HUES64 (cell line): ENCODE data around the gene TBC1D16.

ENCODE experiments used
- H3K27ac ChIP-seq: 2 replicates; pipeline ENCODE4 v1.7.0; 2013; ENCODE audit warnings: low read depth, low read length, inconsistent platforms
- H3K27me3 ChIP-seq: 2 replicates; pipeline ENCODE4 v1.6.1; 2013; ENCODE audit warnings: mild to moderate bottlenecking, low read length; ENCODE audit not compliant: insufficient read depth
- H3K36me3 ChIP-seq: 2 replicates; pipeline ENCODE4 v1.6.1; 2013; ENCODE audit warnings: mild to moderate bottlenecking, low read length; ENCODE audit not compliant: insufficient read depth
- H3K4me1 ChIP-seq: 2 replicates; pipeline ENCODE4 v1.6.1; 2013; ENCODE audit warnings: mild to moderate bottlenecking, low read length, moderate library complexity; ENCODE audit not compliant: insufficient read depth
- H3K4me3 ChIP-seq: 2 replicates; pipeline ENCODE4 v1.5.1; 2013; ENCODE audit warnings: mild to moderate bottlenecking, low read length, moderate library complexity
- H3K9ac ChIP-seq: 2 replicates; pipeline ENCODE4 v1.6.1; 2013; ENCODE audit warnings: mild to moderate bottlenecking, low read depth, low read length
- H3K9me3 ChIP-seq: 2 replicates; pipeline ENCODE4 v1.6.1; 2013; ENCODE audit warnings: low read depth, low read length; ENCODE audit not compliant: insufficient read depth
- WGBS: fragments of 150-250, 120-280 bp; methylation state at CpG from one replicate; pipeline ENCODE4 v1.1.7; 2013; ENCODE audit warnings: missing lambda C conversion rate; 5-methylcytosine and 5-hydroxymethylcytosine counted together

TBC1D16 gene

GRCh38 chr17:80033840-80034239 is 1.8 kb downstream of the TBC1D16 start:
- Histone ChIP-seq H3K4me1 (peaks cover 8% of the 10 kb centered on the region; the same call in 1 of the 2 replicates), H3K9me3 (no peaks in the 10 kb centered on the region), H3K9ac (no peak overlapping the region), H3K27me3 (no peaks in the 10 kb centered on the region), H3K4me3 (0 out of 2 replicates have a peak overlapping the region, but pooled peaks have one; percentile 87), H3K27ac (no peak overlapping the region), H3K36me3 (no peaks in the 10 kb centered on the region)
- 86% methylated on average over 3 of the region's 4 CpGs for WGBS

DNA sequence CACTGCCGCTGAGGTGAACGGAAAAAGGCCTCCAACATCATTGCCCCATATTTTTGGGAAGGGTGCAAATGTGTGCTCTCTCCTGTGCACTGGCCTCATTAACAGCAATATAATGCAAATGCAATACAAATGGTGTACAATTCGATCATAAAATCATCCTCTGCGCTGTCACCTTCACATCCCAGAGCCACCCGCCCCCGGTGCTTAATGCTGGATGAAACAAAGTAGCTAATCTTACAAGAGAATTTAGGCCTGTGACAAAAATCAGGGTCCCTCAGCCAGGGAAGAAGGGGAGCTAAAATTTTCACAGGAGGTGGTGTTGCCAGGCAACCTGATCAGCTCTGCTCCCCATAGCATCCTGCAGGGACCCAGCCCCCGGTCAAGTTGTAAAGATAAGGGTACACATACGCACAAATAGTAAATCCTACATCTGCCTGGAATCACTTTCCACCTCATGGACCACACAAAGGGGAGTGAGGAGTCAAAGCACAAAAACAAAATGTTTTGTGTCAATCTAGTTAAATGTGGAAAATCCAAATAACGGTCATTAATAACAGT is 3.0 kb downstream of the TBC1D16 start:
- peaks cover 8% of the 10 kb centered on the region; the same call in 1 of the 2 replicates for H3K4me1 ChIP-seq

GRCh38 chr17:80031691-80032430 is 3.8 kb downstream of the TBC1D16 start:
- Histone ChIP-seq H3K4me3 (no peak overlapping the region), H3K9me3 (no peaks in the 10 kb centered on the region), H3K9ac (no peak overlapping the region), H3K36me3 (no peaks in the 10 kb centered on the region), H3K4me1 (peaks cover 8% of the 10 kb centered on the region; the same call in 1 of the 2 replicates), H3K27me3 (no peaks in the 10 kb centered on the region), H3K27ac (no peak overlapping the region)
- 95% methylated on average over 12 of the region's 12 CpGs for WGBS

More for the DNA sequence above, 3.0 kb downstream of the TBC1D16 start:
- 95% methylated on average over 8 of the region's 9 CpGs for WGBS
- Histone ChIP-seq H3K4me3 (no peak overlapping the region), H3K9ac (no peak overlapping the region), H3K27ac (no peak overlapping the region), H3K27me3 (no peaks in the 10 kb centered on the region), H3K36me3 (no peaks in the 10 kb centered on the region), H3K9me3 (no peaks in the 10 kb centered on the region)

DNA sequence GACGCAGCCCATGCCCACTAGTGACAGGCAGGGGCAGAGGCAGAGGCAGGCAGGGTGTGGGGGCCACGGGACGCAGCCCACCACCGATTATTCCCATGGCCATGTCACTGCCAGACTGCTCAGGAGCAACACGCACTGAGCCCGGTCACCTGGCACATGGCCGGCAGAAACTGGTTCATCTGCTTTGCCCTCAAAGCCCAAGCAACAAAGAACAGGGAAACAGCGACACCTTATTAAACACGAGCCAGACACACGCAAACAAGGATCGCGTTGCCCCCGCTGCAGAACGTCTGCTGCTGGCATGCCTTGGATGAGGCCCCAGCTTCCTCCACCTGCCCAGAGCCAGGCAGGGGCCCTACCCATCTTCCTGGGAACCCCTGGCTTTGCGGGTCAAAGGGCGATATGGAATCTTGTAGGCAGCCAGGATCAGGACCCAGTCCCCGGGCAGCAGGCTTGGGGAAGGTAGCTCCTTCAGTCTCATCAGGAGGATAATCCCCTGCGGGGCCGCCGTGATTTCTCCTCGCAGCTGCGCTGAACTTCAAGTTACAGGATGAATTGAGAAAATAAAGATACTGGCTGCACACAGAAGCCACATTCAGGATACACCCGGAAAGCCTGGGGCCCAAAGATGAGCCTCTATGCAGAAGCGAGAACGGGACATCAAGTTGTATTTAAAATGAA is 4.8 kb downstream of the TBC1D16 start:
- Histone ChIP-seq H3K36me3 (no peaks in the 10 kb centered on the region), H3K9me3 (no peaks in the 10 kb centered on the region), H3K9ac (no peak overlapping the region), H3K4me3 (no peak overlapping the region), H3K27me3 (no peaks in the 10 kb centered on the region), H3K4me1 (peaks cover 8% of the 10 kb centered on the region; the same call in 1 of the 2 replicates), H3K27ac (no peak overlapping the region)
- 93% methylated on average over 25 of the region's 25 CpGs for WGBS

GRCh38 chr17:80029258-80029974 is 6.3 kb downstream of the TBC1D16 start:
- Histone ChIP-seq H3K9ac (no peak overlapping the region), H3K27ac (no peak overlapping the region), H3K9me3 (no peaks in the 10 kb centered on the region), H3K36me3 (no peaks in the 10 kb centered on the region), H3K27me3 (no peaks in the 10 kb centered on the region), H3K4me1 (peaks cover 8% of the 10 kb centered on the region; the same call in 1 of the 2 replicates), H3K4me3 (no peak overlapping the region)
- 83% methylated on average over 9 of the region's 9 CpGs for whole genome bisulfite sequencing

- Histone ChIP-seq H3K36me3 (no peaks in the 10 kb centered on the region), H3K9ac (no peak overlapping the region), H3K27ac (no peak overlapping the region), H3K27me3 (no peaks in the 10 kb centered on the region), H3K4me3 (no peak overlapping the region), H3K4me1 (peaks cover 4% of the 10 kb centered on the region; the same call in 1 of the 2 replicates), H3K9me3 (no peaks in the 10 kb centered on the region)
- 95% methylated on average over 10 of the region's 10 CpGs for WGBS
Observed at GRCh38 chr17:80028030-80028429, 7.6 kb downstream of the TBC1D16 start.

GRCh38 chr17:80027043-80027435 is 8.6 kb downstream of the TBC1D16 start:
- Histone ChIP-seq H3K9me3 (no peaks in the 10 kb centered on the region), H3K36me3 (no peaks in the 10 kb centered on the region), H3K27me3 (no peaks in the 10 kb centered on the region), H3K4me1 (peaks cover 4% of the 10 kb centered on the region; the same call in 1 of the 2 replicates), H3K4me3 (no peak overlapping the region), H3K27ac (no peak overlapping the region), H3K9ac (no peak overlapping the region)
- 95% methylated on average over 8 of the region's 8 CpGs for WGBS

DNA sequence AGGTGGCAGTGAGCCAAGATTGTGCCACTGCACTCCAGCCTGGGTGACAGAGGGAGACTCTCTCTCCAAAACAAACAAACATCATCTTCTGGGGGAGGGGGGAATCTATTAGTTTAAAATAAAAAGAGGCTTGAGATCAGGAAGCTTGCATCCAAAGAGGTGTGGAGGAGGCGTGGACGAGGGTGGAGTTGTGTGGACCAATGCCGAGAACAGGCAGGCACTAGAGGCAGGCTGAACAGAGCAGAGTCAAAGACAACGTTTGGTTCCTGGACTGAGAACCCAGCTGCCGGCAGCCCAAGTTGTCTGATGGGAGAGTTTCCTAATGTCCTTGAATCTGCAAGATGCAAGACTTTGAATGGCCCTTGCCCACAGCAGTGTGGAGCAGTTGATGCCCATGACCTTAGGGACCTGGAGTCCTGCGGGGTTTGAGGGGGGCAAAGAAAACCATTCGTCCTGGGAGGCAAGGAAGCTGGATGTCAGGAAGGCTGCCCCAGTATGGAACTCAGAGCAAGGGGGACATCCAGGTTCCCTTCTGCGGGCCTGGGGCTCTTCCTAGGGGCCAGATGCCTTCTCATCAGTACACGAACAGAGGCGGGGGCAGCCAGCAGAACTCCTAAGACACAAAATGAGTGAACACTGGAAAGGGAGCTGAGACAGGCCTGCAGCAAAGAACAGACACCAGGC is 9.2 kb downstream of the TBC1D16 start:
- Histone ChIP-seq H3K4me1 (peaks cover 4% of the 10 kb centered on the region; the same call in 1 of the 2 replicates), H3K27ac (no peak overlapping the region), H3K9me3 (no peaks in the 10 kb centered on the region), H3K9ac (no peak overlapping the region), H3K27me3 (no peaks in the 10 kb centered on the region), H3K36me3 (no peaks in the 10 kb centered on the region), H3K4me3 (no peak overlapping the region)
- WGBS: 82% methylated on average over 10 of the region's 10 CpGs

- WGBS: 93% methylated on average over 9 of the region's 10 CpGs
- peaks cover 4% of the 10 kb centered on the region; the same call in 1 of the 2 replicates for H3K4me1 ChIP-seq
- H3K9ac ChIP-seq: no peak overlapping the region
- H3K27me3 ChIP-seq: no peaks in the 10 kb centered on the region
- no peak overlapping the region for H3K27ac ChIP-seq
- no peak overlapping the region for H3K4me3 ChIP-seq
- no peaks in the 10 kb centered on the region for H3K36me3 ChIP-seq
- H3K9me3 ChIP-seq: no peaks in the 10 kb centered on the region
Observed at GRCh38 chr17:80025796-80026195, 9.9 kb downstream of the TBC1D16 start.

GRCh38 chr17:80025140-80025539 is 10.5 kb downstream of the TBC1D16 start:
- Histone ChIP-seq H3K4me1 (peaks cover 4% of the 10 kb centered on the region; the same call in 1 of the 2 replicates), H3K9ac (no peak overlapping the region), H3K36me3 (no peaks in the 10 kb centered on the region), H3K9me3 (no peaks in the 10 kb centered on the region), H3K4me3 (no peak overlapping the region), H3K27ac (no peak overlapping the region), H3K27me3 (no peaks in the 10 kb centered on the region)
- WGBS: 56% methylated on average over 11 of the region's 11 CpGs
